Muscle layer of duodenum (tissue), 2 donors: ENCODE data around the gene DMD.

Source experiments
- H3K27ac ChIP-seq: one replicate; pipeline ENCODE4 v1.7.0; 2013; ENCODE audit warnings: mild to moderate bottlenecking, low read length
- H3K27me3 ChIP-seq: one replicate; pipeline ENCODE4 v1.7.0; 2013; ENCODE audit warnings: low read depth, mild to moderate bottlenecking, control low read depth, low read length
- H3K36me3 ChIP-seq, 2 donors: one replicate each; pipeline ENCODE4 v1.7.0; 2013; ENCODE audit warnings: low read length in 2 of 2, control low read depth in 1 of 2, mild to moderate bottlenecking in 1 of 2; ENCODE audit not compliant: insufficient read depth in 2 of 2, control insufficient read depth in 1 of 2
- H3K4me1 ChIP-seq, 2 donors: one replicate each; pipeline ENCODE4 v1.7.0; 2013; ENCODE audit warnings: low read length in 2 of 2, mild to moderate bottlenecking in 2 of 2, control low read depth in 1 of 2, moderate library complexity in 1 of 2; ENCODE audit not compliant: insufficient read depth in 2 of 2, control insufficient read depth in 1 of 2
- H3K4me3 ChIP-seq, 2 donors: one replicate each; pipeline ENCODE4 v1.7.0; 2013; ENCODE audit warnings: low read length in 2 of 2, low read depth in 1 of 2, mild to moderate bottlenecking in 1 of 2
- H3K9me3 ChIP-seq, 2 donors: one replicate each; pipeline ENCODE4 v1.7.0; 2013; ENCODE audit warnings: low read length in 2 of 2, control low read depth in 1 of 2, mild to moderate bottlenecking in 1 of 2; ENCODE audit not compliant: control insufficient read depth in 1 of 2
- donor health status: healthy.

Gene DMD

DNA sequence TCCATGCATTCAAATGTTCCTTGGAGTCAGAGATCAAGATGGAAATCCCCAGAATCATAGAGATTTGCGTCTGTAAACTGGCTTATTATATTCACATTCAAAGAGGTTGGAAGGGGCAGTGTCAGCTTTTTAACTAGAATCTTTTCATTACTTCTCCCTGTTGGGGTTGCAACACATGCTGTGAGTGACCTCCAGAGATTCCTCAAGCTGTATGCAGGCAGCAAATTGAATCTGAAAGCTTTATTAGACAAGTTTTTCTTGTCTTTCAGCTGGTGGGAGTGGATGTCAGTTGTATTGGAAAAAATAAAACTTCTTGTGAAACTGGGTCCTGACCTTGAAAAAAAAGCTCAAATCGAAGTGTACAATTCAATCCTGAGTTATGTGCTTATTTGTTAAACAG lies 1403.0 kb downstream of the DMD start:
- no peaks in the 10 kb centered on the region for H3K4me1 ChIP-seq
- no peaks in the 10 kb centered on the region for H3K36me3 ChIP-seq
- H3K9me3 ChIP-seq: no peaks in the 10 kb centered on the region
- no peak overlapping the region for H3K4me3 ChIP-seq
- no peak overlapping the region for H3K27ac ChIP-seq
- no peaks in the 10 kb centered on the region for H3K27me3 ChIP-seq

DNA sequence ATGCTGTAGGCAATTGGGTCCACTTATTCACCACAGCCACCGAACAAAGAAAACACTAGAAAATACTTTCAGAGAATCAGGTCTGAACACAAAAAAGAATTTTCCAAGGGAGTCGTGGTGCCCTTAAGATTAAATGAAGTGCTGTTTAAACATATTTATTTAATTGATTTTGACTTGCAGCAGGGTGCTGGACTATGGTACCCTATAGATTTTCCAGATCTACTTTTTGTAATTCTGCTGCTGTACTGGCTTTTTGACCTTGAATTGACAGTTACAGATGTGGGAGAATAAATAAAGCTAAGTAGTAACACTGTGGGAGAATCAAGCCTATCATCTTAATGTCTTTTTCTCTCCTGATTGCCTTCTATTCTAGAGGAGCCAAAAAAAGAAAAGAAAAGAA lies 1404.2 kb downstream of the DMD start:
- no peaks in the 10 kb centered on the region for H3K4me1 ChIP-seq
- H3K36me3 ChIP-seq: no peaks in the 10 kb centered on the region
- H3K4me3 ChIP-seq: no peak overlapping the region
- no peaks in the 10 kb centered on the region for H3K27me3 ChIP-seq
- H3K27ac ChIP-seq: no peak overlapping the region
- H3K9me3 ChIP-seq: no peaks in the 10 kb centered on the region

DNA sequence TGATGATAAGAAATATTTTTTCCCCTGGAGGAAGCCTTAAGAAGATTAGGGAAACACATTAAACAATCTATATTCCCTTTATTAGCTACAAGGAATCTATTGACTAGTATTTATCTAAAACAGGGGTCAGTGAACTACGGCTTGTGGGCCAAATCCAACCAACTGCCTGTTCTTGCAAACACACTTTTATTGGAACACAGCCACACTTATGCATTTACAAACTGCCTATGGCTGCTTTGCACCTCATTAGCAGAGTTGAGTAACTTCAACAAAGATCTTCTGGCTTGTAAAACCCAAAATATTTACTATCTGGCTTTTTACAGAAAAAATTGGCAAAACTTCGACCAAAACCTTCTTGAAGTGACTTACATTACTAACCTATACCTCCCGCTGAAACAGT lies 1405.6 kb downstream of the DMD start:
- no peaks in the 10 kb centered on the region for H3K4me1 ChIP-seq
- H3K27ac ChIP-seq: no peak overlapping the region
- H3K27me3 ChIP-seq: no peaks in the 10 kb centered on the region
- H3K4me3 ChIP-seq: no peak overlapping the region
- no peaks in the 10 kb centered on the region for H3K9me3 ChIP-seq
- no peaks in the 10 kb centered on the region for H3K36me3 ChIP-seq

DNA sequence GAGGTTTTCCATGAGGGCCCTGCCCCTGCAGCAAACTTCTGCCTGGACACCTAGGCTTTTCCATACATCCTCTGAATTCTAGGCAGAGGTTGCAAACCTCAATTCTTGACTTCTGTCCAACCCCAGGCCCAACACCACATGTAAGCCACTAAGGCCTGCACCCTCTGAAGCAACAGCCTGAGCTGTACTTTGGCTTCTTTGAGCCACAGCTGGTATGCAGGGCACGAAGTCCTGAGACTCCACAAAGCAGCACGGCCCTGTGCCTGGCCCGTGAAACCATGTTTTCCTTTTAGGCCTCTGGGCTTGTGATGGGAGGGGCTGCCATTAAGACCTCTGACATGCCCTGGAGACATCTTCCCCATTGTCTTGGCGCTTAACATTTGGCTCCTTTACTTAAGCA lies 1411.1 kb downstream of the DMD start:
- Histone ChIP-seq H3K4me1 (no peaks in the 10 kb centered on the region), H3K9me3 (no peaks in the 10 kb centered on the region), H3K36me3 (no peaks in the 10 kb centered on the region), H3K27ac (no peak overlapping the region), H3K27me3 (no peaks in the 10 kb centered on the region), H3K4me3 (no peak overlapping the region)

DNA sequence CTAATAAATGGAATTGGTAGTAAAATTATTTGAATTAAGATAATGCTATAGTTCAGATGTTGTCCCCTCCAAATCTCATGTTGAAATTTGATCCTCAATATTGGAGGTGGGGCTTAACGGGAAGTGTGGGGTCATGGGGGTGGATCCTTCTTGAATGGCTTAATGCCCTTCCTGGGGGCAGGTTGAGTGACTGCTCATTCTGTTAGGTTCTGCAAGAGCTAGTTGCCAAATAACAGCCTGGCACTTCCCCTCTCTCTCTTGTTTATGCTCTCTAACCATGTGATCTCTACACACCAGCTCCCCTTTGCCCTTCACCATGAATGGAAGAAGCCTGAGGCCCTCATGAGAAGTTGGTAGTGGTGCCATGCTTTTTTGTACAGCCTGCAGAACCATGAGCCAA lies 1414.7 kb downstream of the DMD start:
- H3K4me3 ChIP-seq: no peak overlapping the region
- no peaks in the 10 kb centered on the region for H3K4me1 ChIP-seq
- no peaks in the 10 kb centered on the region for H3K27me3 ChIP-seq
- no peaks in the 10 kb centered on the region for H3K9me3 ChIP-seq
- no peaks in the 10 kb centered on the region for H3K36me3 ChIP-seq
- no peak overlapping the region for H3K27ac ChIP-seq

DNA sequence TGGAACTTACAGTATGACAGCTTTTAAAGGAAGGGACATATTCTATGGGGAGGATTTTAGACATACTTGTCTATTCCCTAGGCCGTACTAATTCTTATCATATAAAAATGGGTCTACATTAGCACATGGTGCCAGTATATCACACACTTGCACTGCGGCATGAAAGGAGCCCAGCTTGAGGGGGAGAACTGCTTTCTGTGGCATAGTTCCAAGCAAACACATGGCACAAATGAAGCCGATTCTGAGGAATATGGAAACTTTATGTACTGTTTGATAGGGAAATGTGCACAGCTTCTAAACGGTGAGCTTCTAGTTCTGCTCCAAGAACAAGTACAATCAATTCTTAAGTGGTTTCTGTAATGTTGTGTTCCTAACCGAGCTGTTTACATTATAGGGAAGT lies 1463.9 kb downstream of the DMD start:
- H3K27me3 ChIP-seq: no peaks in the 10 kb centered on the region
- no peaks in the 10 kb centered on the region for H3K4me1 ChIP-seq
- H3K9me3 ChIP-seq: no peaks in the 10 kb centered on the region
- H3K4me3 ChIP-seq: no peak overlapping the region
- H3K27ac ChIP-seq: no peak overlapping the region
- H3K36me3 ChIP-seq: no peaks in the 10 kb centered on the region

DNA sequence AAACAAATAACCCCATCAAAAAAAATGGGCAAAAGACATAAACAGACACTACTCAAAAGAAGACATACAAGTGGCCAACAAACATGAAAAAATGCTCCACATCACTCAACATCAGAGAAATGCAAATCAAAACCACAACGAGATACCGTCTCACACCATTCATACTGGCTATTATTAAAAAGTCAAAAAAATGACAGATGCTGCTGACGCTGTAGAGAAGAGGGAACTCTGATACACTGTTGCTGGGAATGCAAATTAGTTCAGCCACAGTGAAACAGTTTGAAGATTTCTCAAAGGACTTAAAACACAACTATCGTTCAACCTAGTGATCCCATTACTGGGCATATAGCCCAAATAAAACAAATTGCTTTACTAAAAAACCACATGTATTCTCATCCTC lies 1468.3 kb downstream of the DMD start:
- H3K4me1 ChIP-seq: no peaks in the 10 kb centered on the region
- no peak overlapping the region for H3K27ac ChIP-seq
- H3K4me3 ChIP-seq: no peak overlapping the region
- H3K27me3 ChIP-seq: no peaks in the 10 kb centered on the region
- H3K9me3 ChIP-seq: no peaks in the 10 kb centered on the region
- no peaks in the 10 kb centered on the region for H3K36me3 ChIP-seq

DNA sequence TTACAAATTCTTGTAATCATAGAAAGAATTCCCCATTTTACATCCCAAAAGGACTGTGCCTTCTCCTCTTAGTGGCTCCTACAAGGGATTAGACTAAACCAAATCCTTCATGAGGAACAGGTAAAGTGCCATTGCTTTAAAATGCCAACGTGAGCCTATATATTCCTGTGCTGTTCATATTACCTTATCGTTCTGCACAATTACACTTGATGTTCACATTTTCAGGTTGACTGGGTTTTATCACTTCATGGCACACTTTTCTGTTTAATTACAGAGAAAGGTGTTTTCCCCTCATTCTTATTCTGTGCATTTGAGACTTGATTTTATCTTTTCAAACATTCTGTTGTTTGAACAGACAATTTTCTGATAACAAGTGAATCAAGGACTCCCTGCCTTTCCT lies 1493.9 kb downstream of the DMD start:
- H3K27me3 ChIP-seq: no peaks in the 10 kb centered on the region
- H3K4me1 ChIP-seq: no peaks in the 10 kb centered on the region
- no peaks in the 10 kb centered on the region for H3K9me3 ChIP-seq
- H3K4me3 ChIP-seq: no peak overlapping the region
- no peaks in the 10 kb centered on the region for H3K36me3 ChIP-seq
- no peak overlapping the region for H3K27ac ChIP-seq

DNA sequence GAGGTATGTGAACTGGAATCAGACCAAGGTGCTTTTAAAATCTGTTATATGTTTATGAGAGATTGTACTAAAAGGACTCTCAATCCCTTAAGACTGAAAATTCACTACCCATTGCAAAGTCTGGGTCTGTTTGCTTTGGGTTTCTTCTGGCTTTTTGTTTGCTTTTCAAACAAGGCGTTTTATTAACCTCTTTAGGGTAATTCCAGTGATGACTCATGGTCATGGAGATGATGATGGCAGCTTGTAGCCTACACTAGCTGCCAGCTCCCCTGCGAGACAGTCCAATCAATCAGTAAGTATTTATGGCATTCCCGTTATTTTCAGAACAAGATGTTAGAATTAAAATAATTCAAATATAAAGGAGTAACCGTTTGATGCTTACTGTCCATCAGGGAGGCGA lies 1495.7 kb downstream of the DMD start:
- H3K4me1 ChIP-seq: no peaks in the 10 kb centered on the region
- H3K4me3 ChIP-seq: no peak overlapping the region
- no peaks in the 10 kb centered on the region for H3K27me3 ChIP-seq
- no peaks in the 10 kb centered on the region for H3K9me3 ChIP-seq
- no peak overlapping the region for H3K27ac ChIP-seq
- no peaks in the 10 kb centered on the region for H3K36me3 ChIP-seq

DNA sequence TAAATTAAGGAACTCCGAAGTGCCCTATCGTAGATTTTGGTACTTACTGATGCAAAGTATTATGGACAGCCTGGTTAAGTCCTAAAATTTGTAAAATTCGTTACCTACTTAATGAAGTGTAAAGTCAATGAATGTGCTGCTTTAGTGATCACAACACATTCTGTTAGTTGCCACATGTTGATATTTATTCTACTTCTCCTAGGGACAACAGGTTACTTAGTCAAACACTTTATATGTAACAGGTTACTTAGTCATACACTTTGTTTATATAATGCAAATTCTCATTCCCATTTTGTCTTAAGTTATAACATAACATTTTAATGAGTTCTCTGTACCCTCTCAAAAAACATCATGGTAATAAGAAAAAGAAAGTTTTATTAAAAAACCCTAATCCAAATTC lies 1496.6 kb downstream of the DMD start:
- Histone ChIP-seq H3K36me3 (no peaks in the 10 kb centered on the region), H3K4me1 (no peaks in the 10 kb centered on the region), H3K27ac (no peak overlapping the region), H3K27me3 (no peaks in the 10 kb centered on the region), H3K9me3 (no peaks in the 10 kb centered on the region), H3K4me3 (no peak overlapping the region)

DNA sequence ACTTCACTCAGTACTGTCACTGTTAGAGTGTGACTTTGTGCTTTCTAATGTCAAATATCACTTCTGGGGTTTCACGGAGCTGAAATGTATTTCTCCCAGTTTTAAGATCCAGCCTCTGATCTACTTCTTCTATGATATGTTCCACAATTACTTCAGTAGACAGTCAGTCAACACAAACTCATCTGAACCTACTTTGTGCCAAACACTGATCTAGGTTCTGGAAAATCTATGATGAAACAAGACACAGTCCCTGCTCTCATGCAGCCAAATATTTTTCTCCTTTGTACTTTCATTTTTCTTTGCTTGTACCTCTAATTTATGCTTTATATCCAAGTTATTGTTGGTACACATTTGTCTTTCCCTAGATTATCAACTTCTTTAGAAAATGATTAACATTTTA lies 1498.2 kb downstream of the DMD start:
- H3K27ac ChIP-seq: no peak overlapping the region
- no peaks in the 10 kb centered on the region for H3K36me3 ChIP-seq
- H3K9me3 ChIP-seq: no peaks in the 10 kb centered on the region
- no peaks in the 10 kb centered on the region for H3K4me1 ChIP-seq
- no peak overlapping the region for H3K4me3 ChIP-seq
- no peaks in the 10 kb centered on the region for H3K27me3 ChIP-seq

DNA sequence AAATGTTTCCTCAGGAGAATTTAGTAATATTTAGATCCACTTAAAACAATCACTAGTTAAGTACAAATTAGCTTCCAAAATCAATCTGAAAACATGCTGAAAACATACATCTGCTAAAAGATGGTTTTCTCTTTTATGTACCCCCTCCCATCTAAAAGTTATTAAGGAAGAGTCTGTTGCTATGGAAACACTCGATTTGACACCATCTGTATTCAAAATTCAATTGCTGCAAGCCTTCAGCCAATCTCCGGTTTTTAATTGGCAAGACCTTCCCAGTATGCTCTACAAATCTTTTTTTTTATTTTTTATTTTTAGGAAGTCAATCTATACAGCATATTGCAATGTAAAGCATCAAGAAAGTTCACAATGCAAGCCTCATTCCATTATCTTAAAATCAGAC lies 1500.2 kb downstream of the DMD start:
- Histone ChIP-seq H3K9me3 (no peaks in the 10 kb centered on the region), H3K27ac (no peak overlapping the region), H3K27me3 (no peaks in the 10 kb centered on the region), H3K4me1 (no peaks in the 10 kb centered on the region), H3K4me3 (no peak overlapping the region), H3K36me3 (no peaks in the 10 kb centered on the region)
